NCI-H345 treated with DMSO at 0.1 percent for 48 hours (cell line): ENCODE measurements around the gene ATP5ME.
"Not testable (repeated sequence)": the region's sequence is repeated elsewhere in the genome, so short reads cannot be mapped to it uniquely, and the experiment has no call there.

Source experiments
- DNase-seq: peaks from one replicate; lab custom pipeline; 2025; ENCODE audit not compliant: unreplicated experiment; lab: John Stamatoyannopoulos, UW

The ATP5ME gene

DNA sequence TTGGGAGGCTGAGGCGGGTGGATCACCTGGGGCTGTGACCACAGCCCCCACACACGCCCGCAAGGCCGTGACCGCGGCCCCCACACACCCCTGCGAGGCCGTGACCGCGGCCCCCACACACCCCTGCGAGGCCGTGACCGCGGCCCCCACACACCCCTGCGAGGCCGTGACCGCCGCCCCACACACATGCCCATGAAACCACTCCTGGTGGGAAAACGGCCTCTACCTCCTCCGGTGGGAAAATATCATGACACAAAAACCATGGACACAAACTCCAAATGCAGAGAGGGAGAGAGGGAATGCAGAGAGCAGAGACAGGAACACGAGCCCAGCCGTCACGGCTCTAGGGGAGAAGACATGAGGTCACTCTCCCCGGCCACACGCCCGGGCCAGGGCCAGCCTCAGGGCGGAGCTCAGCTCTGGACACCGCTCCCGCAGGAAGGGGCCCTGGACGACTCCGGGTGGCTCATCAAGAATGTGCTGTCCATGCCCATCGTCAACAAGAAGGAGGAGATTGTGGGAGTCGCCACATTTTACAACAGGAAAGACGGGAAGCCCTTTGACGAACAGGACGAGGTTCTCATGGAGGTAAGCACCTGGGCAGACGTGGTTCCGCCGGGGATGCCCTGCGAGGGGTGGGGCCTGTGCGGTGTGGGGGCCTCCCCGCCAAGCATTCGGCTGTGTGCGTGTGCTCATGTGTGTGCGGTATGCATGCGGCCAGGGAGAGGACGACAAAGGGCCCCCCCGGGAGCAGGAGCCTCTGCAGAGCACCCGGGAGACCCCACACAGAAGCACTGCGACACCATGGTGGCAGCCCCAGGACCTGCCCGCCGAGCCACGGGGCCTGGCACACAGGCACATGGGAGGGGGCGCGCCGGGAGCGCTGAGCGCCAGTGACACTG, 17.4 kb downstream of the ATP5ME start:
- no peak for DNase-seq

DNA sequence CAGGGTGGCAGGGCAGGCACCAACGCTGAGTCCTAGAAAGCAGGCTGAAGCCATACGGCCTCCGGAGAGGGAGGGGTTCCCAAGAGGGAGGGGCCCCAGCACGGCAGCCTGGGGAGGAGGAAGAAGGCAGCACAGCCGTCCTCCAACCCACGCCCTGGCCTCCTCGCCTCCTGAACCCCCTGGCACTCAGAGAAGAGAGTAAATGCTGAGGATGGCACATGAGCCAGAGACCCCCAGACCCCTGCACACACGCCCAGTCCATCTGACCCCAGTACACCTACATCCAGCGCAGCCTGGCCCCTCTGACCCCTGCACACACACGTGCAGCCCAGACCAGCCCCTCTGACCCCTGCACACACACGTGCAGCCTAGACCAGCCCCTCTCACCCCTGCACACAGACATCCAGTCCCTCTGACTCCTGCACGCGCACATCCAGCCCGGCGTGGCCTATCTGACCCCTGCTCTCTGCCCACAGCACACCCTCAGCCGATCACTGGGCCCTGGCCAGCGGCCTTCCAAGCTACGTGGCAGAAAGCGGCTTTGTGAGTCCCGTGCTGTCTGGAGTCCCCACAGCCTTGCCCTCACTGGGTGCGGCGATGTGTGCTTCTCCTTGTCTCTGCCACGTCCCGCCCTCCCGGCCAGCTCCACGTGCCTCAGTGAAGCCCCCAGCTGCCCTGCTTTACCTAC, 18.5 kb downstream of the ATP5ME start:
- DNase-seq, result no peak

DNA sequence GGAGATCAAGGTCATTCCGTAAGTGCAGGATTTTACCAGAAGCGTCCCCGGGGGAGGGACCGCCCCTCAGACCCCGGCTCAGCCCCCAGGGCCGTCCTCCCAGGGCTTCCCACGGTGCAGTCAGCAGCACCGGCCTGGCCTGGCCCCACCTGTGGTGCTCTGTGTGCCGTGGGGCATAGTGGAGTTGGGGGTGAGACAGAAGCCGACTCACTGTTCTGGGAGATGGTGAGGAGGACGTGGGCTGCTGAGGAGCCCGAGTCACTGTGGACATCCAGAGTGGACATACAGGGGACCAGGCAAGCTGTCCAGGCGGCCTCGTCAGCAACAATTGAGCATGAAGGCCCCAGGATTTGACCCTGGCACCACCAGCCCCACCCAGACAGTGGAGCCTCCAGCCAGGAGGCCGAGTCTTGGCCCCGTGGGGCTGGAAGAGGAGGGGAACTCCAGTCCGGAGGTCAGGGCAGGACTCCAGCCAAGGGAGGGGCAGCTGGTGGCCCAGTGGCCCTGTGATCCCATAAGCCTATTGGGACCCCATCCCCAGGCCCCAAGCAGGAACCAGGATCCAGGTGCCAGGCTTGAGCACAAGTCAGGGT, 19.1 kb downstream of the ATP5ME start:
- DNase-seq, result no peak

DNA sequence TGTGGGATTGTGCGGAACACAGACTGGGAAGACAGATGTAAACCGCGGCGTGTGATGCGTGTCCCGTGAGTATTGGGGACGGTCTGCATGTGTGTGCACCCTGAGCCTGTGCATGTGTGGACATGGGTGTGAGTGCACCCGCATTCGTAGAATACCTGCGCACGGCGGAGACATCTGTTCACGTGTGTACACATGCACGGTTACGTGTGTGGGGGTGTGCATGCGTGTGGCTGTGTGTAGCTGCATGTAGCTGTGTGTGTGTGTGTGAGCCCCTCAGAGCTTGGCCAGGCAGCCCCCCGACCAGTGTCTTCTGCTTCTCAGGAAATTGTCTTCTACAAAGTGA, 19.6 kb downstream of the ATP5ME start:
- DNase-seq, result no peak

DNA sequence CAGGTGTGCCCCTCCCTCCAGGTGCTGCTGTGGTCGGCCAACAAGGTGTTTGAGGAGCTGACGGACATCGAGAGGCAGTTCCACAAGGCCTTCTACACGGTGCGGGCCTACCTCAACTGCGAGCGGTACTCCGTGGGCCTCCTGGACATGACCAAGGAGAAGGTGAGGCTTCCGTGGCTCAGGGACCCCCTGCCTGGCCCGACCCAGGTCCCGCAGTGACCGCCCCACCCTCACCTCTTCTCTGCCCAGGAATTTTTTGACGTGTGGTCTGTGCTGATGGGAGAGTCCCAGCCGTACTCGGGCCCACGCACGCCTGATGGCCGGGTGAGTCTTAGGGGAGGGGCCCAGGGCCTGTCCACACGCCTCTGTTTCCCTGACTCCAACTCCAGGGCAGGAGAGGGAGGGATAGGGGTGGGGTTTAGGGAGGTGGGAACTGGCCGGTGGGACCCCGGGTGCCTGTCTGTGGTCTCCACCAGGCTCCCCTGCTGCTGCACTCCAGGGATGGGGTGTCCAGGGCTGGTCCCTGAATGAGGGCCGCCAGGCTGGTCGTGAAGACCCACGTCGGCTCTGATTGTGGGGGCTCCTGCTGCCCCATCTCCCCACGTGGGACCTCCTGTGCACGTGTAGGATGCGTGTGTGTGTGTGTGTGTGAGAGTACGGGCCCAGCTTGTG, 20.1 kb downstream of the ATP5ME start:
- no peak for DNase-seq

DNA sequence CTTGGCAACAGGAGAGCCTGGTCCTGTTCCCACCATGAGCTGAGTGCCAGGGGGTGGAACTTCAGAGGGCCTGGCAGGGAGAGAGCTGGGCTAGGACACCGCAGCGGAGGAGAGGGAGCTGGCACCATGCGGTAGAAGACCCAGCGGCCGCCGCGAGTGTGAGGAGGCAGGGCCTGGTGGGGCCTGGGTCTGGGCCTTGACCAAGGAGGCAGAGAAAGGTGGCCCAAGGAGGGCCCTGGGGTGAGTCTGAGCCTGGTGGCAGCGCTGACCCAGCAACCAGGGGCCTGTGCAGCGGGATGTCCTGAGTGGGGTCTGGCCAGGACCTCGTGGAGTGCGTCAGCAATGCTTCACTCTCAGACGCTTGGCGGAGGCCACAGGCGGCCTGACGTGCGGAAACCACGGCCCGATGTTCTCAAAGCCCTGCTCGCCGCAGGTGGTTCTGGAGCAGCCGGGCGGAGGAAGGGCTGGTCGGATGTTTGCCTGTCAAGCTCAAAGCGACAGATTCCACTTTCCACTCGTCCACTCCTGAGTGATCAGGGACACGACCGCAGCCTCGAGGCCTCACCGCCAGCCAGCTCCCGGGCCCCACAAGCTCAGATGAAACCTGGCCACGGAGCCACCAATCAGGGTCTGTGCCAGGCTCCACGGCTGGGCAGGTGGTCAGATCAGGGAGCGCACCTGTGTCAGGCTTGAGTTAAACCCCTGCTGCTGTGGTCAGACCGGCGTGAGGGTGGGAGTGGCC, 20.8 kb downstream of the ATP5ME start:
- no peak for DNase-seq

DNA sequence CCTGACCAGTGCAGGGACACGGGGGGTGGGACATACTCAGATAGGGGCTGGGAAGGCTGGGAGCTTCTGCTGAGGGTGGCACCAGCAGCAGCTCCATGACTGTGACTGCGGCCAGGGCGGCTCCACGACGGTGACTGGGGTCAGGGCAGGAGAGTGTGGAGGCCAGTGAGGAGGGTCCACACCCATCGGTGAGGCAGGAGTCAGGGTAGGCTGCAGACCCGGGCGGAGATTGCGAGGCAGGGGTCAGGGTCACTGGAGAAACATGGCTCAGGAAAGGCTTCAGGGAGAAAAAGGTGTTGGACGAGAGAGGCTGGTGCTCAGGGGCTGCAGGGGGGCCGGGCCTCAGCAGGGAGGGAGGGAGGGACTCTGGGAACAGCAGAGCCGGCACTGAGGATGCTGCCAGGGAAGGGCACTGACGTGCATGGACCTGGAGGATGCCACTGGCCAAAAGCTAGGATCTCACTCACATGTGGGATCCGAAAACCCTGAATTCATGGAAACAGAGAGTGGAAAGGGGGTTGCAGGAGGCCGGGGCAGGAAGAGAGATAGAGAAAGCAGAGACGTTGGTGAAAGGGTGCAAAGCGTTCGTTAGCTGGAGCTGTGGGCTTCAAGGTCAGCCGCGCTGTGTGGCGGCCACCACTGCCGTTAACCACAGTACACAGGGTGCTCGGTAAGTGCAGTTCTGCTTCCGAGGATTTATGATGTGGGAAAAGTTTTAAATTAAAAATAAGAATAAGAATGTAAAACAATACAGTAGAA, 22.0 kb downstream of the ATP5ME start:
- DNase-seq, result no peak

DNA sequence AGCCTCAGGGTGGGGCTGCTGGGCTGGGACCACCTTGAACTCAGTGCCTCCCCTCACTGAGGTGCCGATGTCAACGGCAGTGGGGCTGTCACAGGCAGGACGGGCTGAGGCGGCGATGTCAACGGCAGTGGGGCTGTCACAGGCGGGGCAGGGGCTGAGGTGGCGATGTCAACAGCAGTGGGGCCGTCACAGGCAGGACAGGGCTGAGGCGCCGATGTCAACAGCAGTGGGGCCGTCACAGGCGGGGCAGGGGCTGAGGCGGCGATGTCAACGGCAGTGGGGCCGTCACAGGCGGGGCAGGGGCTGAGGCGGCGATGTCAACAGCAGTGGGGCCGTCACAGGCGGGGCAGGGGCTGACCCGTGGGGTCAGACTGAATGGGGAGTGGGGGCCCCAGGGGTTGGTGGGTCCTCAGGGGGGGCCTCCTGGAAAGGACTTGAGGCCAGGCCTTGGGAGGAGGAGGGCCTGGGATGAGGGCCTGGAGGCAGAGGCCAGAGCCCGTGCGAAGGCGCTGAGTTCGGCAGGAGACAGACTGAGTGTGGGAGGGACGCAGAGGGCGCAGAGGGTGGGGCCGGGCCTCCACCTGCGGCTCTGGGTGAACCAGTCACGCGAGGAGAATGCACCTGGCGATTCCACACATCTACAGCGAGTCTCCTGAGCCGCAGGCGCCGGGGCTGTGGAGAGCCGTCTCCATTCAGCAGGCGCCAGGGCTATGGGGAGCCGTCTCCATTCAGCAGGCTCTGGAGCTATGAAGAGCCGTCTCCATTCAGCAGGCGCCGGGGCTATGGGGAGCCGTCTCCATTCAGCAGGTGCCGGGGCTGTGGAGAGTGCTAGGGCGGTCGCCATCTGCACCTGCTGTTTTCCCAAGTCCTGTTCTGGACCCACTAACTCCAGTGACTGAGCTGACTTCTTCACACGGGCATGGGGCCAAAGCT, 22.9 kb downstream of the ATP5ME start:
- peak; percentile 16 for DNase-seq

DNA sequence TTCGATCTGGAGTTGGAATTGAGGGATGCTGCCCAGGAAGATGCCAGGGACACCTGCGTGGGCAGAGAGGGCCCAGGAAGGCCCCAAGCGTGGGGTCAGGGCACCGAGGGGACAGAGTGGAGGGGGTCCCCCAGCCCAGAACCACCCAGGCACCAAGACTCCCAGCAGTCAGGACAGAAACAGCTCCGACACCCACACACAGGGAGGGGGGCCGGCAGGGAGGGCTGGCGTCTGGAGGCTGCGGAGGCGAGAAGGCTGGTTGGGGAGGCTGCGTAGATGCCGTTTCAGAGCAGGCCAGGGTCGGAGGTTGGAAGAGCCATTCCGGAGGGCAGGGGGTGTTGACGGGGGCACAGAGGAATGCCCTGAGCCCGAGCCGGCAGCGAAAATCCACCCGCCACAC, 23.6 kb downstream of the ATP5ME start:
- no peak for DNase-seq

DNA sequence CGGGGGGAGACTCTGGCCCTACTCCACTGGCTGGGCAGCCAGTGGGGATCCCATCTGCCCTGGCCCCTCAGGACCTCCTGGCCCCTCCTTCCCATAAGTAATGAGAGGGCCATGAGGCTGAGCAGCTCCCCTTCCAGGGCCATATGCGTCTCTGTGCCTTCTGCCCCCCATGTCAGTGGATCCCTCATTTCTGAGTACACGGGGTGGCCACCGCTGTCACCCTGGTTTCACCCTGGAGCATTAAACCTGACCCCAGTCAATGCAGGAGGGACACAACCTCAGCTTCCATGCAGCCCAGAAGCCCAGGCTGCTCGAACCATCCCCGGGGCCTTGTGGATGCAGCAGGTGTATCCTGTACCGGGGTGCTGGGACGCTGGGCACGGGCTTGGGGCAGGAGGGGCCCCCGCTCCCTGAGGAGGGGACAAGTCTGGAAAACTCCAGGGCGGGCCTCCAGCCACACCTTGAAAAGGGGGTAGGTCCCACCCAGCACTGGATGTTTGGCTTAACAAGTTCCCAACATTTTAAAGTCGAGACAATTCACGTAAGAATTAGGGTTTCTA, 24.2 kb downstream of the ATP5ME start:
- no peak for DNase-seq

DNA sequence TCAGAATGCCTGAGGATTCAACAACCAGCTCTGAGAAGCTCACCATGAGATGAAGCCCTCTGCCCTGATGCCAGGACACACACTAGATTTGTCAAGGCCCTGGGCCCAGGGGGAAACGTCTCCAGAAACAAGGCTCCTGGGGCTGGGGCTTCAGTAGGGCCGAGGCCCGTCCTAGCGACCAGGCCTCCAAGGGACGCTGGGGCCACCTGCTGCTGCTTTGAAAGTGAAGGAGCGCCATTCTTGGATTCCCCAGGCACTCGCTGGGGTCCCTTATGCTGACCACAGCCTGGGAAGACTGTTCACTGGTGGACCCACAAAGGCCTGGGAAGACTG, 24.8 kb downstream of the ATP5ME start:
- DNase-seq, result no peak

DNA sequence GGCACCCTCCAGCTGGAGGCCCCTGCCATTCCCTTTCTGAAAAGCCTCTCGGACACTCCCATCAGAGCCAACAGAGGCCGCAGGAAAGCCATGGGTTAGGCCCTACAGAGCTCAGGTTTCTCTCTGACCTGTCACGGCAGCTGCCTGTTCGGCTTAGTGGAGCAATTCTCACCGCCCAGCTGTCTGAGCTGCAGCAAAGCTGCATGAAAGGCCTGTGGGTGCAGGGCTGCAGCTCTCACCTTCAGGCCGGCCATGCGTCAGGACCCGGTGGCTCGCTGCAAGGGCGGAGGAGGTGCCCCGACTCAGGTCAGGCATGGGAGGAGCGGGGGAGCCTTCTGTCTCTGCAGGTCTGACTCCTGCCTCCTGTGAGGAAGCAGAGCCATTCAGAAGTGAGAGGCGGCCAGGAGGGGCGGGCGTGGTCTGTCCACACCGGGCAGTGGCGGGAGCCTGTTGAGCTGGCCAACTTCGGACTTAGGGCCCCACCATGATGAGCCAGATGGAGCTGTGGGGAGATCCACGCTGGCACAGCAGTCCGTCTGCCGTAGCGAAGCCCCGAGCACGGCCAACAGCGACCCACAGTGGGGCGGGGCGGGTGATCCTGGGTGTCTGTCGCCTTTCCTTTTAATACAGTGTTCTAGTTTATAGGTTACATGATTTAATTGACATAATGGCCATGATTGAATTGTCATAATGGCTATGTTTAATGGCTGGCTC, 25.3 kb downstream of the ATP5ME start:
- no peak for DNase-seq

DNA sequence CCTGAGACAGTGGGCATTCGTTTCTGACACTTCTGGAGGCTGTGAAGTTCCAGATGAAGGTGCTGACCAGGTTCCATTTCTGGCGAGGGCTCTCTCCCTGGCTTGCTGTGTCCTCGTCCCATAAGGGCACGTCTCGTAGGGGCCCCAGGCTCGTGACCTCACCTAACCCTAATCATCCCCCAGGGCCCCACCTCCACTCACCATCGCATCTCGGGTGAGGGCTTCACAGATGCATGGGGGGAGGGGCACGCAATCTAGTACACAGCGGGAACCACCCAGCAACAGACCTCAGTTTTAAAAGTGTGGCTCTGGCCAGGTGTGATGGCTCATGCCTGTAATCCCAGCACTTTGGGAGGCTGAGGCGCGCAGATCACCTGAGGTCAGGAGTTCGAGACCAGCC, 26.6 kb downstream of the ATP5ME start:
- no peak for DNase-seq

DNA sequence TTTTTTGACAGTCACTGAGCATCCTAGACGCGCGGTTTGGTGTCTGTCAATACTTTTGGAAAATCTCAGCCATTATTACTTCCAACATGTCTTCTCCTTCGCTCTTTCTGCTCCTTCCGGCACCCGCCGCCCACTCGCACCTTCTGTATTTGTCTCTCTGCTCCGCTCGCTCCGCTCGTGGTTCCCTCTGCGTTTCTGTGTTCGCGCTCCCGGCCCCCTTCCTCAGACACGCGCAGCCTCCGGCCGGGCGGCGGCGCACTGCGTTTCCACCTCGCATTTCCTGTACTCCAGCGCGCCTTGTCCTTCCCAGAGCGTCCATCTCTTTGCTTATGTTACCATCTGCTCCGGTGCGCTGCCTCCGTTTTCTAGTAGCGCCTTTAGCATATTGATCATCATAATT, 27.6 kb downstream of the ATP5ME start:
- no peak for DNase-seq

DNA sequence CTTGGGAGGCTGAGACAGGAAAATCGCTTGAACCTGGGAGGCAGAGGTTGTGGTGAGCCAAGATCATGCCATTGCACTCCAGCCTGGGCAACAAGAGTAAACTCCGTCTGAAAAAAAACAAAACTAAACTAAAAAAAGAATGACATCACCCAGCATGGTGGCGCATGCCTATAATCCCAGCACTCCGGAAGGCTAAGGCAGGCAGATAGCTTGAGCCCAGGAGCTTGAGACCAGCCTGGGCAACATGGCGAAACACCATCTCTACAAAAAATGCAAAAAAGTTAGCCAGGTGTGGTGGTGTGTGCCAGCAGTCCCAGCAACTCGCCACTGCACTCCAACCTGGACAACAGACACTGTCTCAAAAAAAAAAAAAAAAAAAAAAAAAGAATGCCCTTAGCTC, 31.7 kb downstream of the ATP5ME start:
- not testable (repeated sequence) for DNase-seq

DNA sequence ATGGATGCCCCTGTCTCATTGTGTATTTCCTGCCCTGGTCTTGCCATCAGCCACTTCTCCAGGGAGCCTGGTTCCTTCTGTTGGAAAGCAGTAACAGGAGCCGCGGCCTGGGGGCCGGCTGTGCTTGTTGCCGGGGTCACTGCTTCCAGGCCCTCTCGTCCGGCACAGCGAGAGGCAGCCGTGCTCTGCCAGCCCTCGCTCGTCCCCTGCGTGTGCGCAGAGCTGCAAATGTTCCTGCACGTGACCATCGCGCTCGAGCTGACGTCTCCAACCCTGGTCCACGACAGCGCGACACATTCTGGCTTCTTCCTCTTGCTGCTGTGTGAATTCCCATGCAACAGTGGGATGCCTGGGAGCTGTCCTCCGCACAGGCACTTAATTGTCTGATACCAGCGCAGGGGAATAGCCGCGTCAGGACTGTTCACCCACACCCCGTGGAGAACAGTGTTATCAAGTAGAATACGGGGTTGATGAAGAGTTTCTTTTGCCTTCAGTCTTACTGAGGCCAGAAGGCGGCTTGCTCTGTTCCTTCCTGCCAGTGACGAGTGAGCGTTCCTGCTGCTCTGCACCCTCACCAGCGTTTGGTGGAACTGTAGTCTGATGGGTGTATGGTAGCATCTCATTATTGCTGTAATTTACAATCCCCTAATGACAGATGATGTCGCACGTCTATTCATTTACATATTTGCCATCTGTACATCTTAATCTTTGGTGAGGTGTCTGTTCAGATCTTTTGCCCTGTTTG, 36.4 kb downstream of the ATP5ME start:
- no peak for DNase-seq

DNA sequence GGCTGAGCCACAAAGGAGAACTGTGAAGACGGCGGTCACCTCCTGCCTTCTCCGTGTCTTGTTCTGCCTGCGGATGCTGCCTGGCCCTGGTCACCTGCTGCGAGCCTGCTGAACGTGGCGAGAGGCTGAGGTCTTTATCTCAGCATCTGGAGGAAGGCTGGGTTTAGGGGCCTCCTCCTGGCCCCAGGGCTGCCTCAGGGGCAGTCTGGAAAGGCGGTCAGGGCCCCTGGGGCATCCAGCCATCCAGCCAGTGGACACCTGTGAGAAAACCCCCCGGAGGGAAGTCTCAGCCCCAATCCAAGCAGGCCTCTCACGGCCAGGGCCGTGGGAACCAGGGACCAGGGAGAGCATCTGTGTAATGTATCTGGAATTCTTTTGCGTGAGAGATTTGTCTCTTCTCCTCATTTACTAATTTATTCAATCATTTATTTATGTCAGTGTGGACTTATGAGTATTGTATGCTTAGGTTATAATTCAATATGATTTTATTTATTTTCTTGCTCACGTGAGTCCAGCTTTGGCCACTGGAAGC, 37.4 kb downstream of the ATP5ME start:
- no peak for DNase-seq
